HCT116 (cell line): ENCODE measurements around the gene PCNT. TPM values are rescaled to one million over a fixed set of nuclear protein-coding genes. Genes with fewer than 3 reads are reported as not detected.

Source experiments
- ATAC-seq: fragments of 200-7000 bp; cut with Tn5 transposase; 2 replicates; pipeline ENCODE4 v1.9.1; 2020; ENCODE audit warnings: mild to moderate bottlenecking, moderate library complexity
- BruUV-seq: library from RNA; stranded (reverse); fragments of 400-500 nt; replicated peaks from 2 replicates; lab custom pipeline; 2021; lab: Mats Ljungman, UMichigan
- CTCF ChIA-PET: fragments of 300-600 bp; sonication (Branson Sonifier 250); formaldehyde crosslinking; loops from one replicate; lab custom pipeline; 2021; ENCODE audit warnings: antibody characterized with exemption; lab: Charles Lee
- POLR2A ChIA-PET: fragments of 300-600, 350-600 bp; sonication (Branson Sonifier 250); formaldehyde crosslinking; loops from one replicate; lab custom pipeline; 2021; ENCODE audit warnings: antibody characterized with exemption; lab: Charles Lee
- RAD21 ChIA-PET, 2 experiments: fragments of 300-600 bp; sonication (Branson Sonifier 250); formaldehyde crosslinking; loops; one replicate each; lab custom pipeline; 2023; ENCODE audit warnings: low total read pairs in 2 of 2; ENCODE audit not compliant: uncharacterized antibody in 2 of 2, unreplicated experiment in 2 of 2, low non-redundant PET in 1 of 2; lab: Charles Lee
- DNase-seq: peaks from one replicate; pipeline ENCODE4 v3.0.0-alpha.2; 2010; ENCODE audit warnings: low read depth, low spot score
- H2AFZ ChIP-seq: fragments of 200-600 bp; shearing (Covaris generic), sonication (generic); 2 replicates; pipeline ENCODE4 v1.6.1; 2017; ENCODE audit warnings: low read depth, mixed run types, mixed read lengths, antibody characterized with exemption, low read length; ENCODE audit not compliant: poor library complexity, severe bottlenecking
- H3K27ac ChIP-seq: 2 replicates; pipeline ENCODE4 v1.5.1; 2012; ENCODE audit warnings: low read depth, low read length
- H3K27me3 ChIP-seq: fragments of 200-600 bp; sonication (generic); 2 replicates; pipeline ENCODE4 v1.6.1; 2016; ENCODE audit warnings: mixed run types, low read length, mixed read lengths; ENCODE audit not compliant: insufficient read depth
- H3K36me3 ChIP-seq, 2 experiments: fragments of 200-500 bp in 1 of 2; fragments of 200-600 bp in 1 of 2; sonication (Bioruptor generic) in 1 of 2; sonication (generic) in 1 of 2; 2 replicates each; pipeline versions ENCODE4 v1.5.1 to v1.6.1; 2014 to 2016; ENCODE audit warnings: low read length in 2 of 2, inconsistent platforms in 1 of 2, mixed read lengths in 1 of 2, mixed run types in 1 of 2; ENCODE audit not compliant: insufficient read depth in 2 of 2, control insufficient read depth in 1 of 2
- H3K4me1 ChIP-seq, 2 experiments: fragments of 200-600 bp in 1 of 2; sonication (generic) in 1 of 2; 2 replicates each; pipeline versions ENCODE4 v1.5.1 to v1.6.1; 2012 to 2017; ENCODE audit warnings: low read length in 2 of 2, inconsistent platforms in 1 of 2, mild to moderate bottlenecking in 1 of 2, mixed read lengths in 1 of 2, mixed run types in 1 of 2, moderate library complexity in 1 of 2; ENCODE audit not compliant: insufficient read depth in 2 of 2, control insufficient read depth in 1 of 2
- H3K4me2 ChIP-seq: fragments of 200-600 bp; sonication (generic); 2 replicates; pipeline ENCODE4 v1.6.1; 2017; ENCODE audit warnings: mixed run types, low read length, mixed read lengths
- H3K4me3 ChIP-seq, 2 experiments: fragments of 200-600 bp in 1 of 2; sonication (generic) in 1 of 2; replicated peaks in 1 of 2; 2 replicates each; pipeline ENCODE4 v1.5.1; 2011 to 2016; ENCODE audit warnings: low read length in 2 of 2, control low read depth in 1 of 2, low read depth in 1 of 2, mild to moderate bottlenecking in 1 of 2, mixed read lengths in 1 of 2, mixed run types in 1 of 2
- H3K79me2 ChIP-seq: fragments of 200-600 bp; sonication (generic); 2 replicates; pipeline ENCODE4 v1.6.1; 2017; ENCODE audit warnings: mild to moderate bottlenecking, mixed run types, low read length, moderate library complexity, mixed read lengths; ENCODE audit not compliant: insufficient read depth
- H3K9ac ChIP-seq: fragments of 200-600 bp; sonication (generic); 2 replicates; pipeline ENCODE4 v1.6.1; 2016; ENCODE audit warnings: low read length, mixed read lengths
- H3K9me2 ChIP-seq: fragments of 200-600 bp; sonication (generic), shearing (Covaris generic); 2 replicates; pipeline ENCODE4 v1.6.1; 2017; ENCODE audit warnings: mixed run types, mild to moderate bottlenecking, moderate library complexity; ENCODE audit not compliant: insufficient read depth
- H3K9me3 ChIP-seq, 2 experiments: fragments of 200-500 bp in 1 of 2; fragments of 200-600 bp in 1 of 2; sonication (Bioruptor generic) in 1 of 2; sonication (generic) in 1 of 2; 2 replicates each; pipeline ENCODE4 v1.6.1; 2014 to 2017; ENCODE audit warnings: low read length in 2 of 2, mixed read lengths in 2 of 2, inconsistent platforms in 1 of 2, low read depth in 1 of 2, mild to moderate bottlenecking in 1 of 2, mixed run types in 1 of 2, moderate library complexity in 1 of 2; ENCODE audit not compliant: control insufficient read depth in 1 of 2, insufficient read depth in 1 of 2
- H4K20me1 ChIP-seq: fragments of 200-600 bp; sonication (generic), shearing (Covaris generic); 2 replicates; pipeline ENCODE4 v1.6.1; 2017; ENCODE audit warnings: mixed run types, mild to moderate bottlenecking, moderate library complexity; ENCODE audit not compliant: insufficient read depth
- ATF3 ChIP-seq: IDR thresholded peaks from 2 replicates; pipeline ENCODE4 v1.6.1; 2012
- CBX3 ChIP-seq: IDR thresholded peaks from 2 replicates; pipeline ENCODE4 v1.6.1; 2012; ENCODE audit warnings: low read depth
- CEBPB ChIP-seq: IDR thresholded peaks from 2 replicates; pipeline ENCODE4 v1.6.1; 2012; ENCODE audit warnings: low read depth
- ELF1 ChIP-seq: IDR thresholded peaks from 2 replicates; pipeline ENCODE4 v1.6.1; 2012; ENCODE audit warnings: low read depth, borderline replicate concordance
- EZH2 ChIP-seq: fragments of 200-600 bp; sonication (generic); IDR thresholded peaks from 2 replicates; pipeline ENCODE4 v1.6.1; 2017; ENCODE audit warnings: antibody characterized with exemption, mixed run types
- EZH2phosphoT487 ChIP-seq: fragments of 200-600 bp; IDR thresholded peaks from 2 replicates; pipeline ENCODE4 v1.6.1; 2018; ENCODE audit warnings: antibody characterized with exemption, borderline replicate concordance
- JUND ChIP-seq: IDR thresholded peaks from 2 replicates; pipeline ENCODE4 v1.6.1; 2012
- MAX ChIP-seq: IDR thresholded peaks from 2 replicates; pipeline ENCODE4 v1.6.1; 2012
- POLR2A ChIP-seq: IDR thresholded peaks from 2 replicates; pipeline ENCODE4 v1.7.0; 2011; ENCODE audit warnings: borderline replicate concordance; ENCODE audit not compliant: insufficient read depth, insufficient read length; ENCODE audit errors: extremely low read depth
- POLR2AphosphoS5 ChIP-seq: IDR thresholded peaks from 2 replicates; pipeline ENCODE4 v1.6.1; 2011; ENCODE audit warnings: mild to moderate bottlenecking, low read depth, low read length, moderate library complexity
- RAD21 ChIP-seq: IDR thresholded peaks from 2 replicates; pipeline ENCODE4 v1.6.1; 2012; ENCODE audit warnings: low read depth, mild to moderate bottlenecking
- REST ChIP-seq: IDR thresholded peaks from 2 replicates; pipeline ENCODE4 v1.6.1; 2012; ENCODE audit warnings: low read depth
- SIN3A ChIP-seq: IDR thresholded peaks from 2 replicates; pipeline ENCODE4 v1.6.1; 2012; ENCODE audit warnings: low read depth
- SP1 ChIP-seq: IDR thresholded peaks from 2 replicates; pipeline ENCODE4 v1.6.1; 2012; ENCODE audit warnings: low read depth
- SRF ChIP-seq: IDR thresholded peaks from 2 replicates; pipeline ENCODE4 v1.6.1; 2012; ENCODE audit warnings: low read depth
- TCF7L2 ChIP-seq: IDR thresholded peaks from 2 replicates; pipeline ENCODE4 v1.7.0; 2011; ENCODE audit warnings: borderline replicate concordance, inconsistent platforms; ENCODE audit not compliant: insufficient read depth, insufficient read length; ENCODE audit errors: extremely low read depth
- ZBTB33 ChIP-seq: IDR thresholded peaks from 2 replicates; pipeline ENCODE4 v1.6.1; 2011; ENCODE audit warnings: mild to moderate bottlenecking, low read length, moderate library complexity; ENCODE audit not compliant: insufficient replicate concordance; ENCODE audit errors: extremely low read depth
- ZFX ChIP-seq: fragments of 450-650 bp; IDR thresholded peaks from 2 replicates; pipeline ENCODE4 v1.6.1; 2017
- ZNF274 ChIP-seq: fragments of 200-500 bp; sonication (Bioruptor generic); IDR thresholded peaks from 2 replicates; pipeline ENCODE4 v1.6.1; 2014; ENCODE audit warnings: mild to moderate bottlenecking, low read depth, low read length, inconsistent platforms
- intact Hi-C: fragments of 100-400 bp; cut with micrococcal nuclease; formaldehyde crosslinking; loops from 2 replicates; pipeline ENCODE4 v1.10.0; 2022
- total RNA-seq: library from RNA; stranded (reverse); gene quantifications from one replicate; pipeline ENCODE4 v1.2.1, GENCODE V29; 2021; ENCODE audit not compliant: unreplicated experiment

Gene PCNT
- total RNA-seq, 1 experiment from 2014 or later = 43.6 TPM

- POLR2A ChIA-PET = no interaction called here
- Histone ChIP-seq H4K20me1 (no peaks in the 10 kb centered on the region), H3K4me2 (no peak overlapping the region), H3K27me3 (no peaks in the 10 kb centered on the region), H3K79me2 (no peaks in the 10 kb centered on the region), H3K4me1 (no peaks in the 10 kb centered on the region), H3K4me3 (no peak overlapping the region), H3K9me2 (no peaks in the 10 kb centered on the region), H2AFZ (no peak overlapping the region), H3K9me3 (no peaks in the 10 kb centered on the region), H3K27ac (no peak overlapping the region), H3K36me3 (peaks cover 9 to 11% of the 10 kb centered on the region in 2 experiments), H3K9ac (no peak overlapping the region)
- TF ChIP-seq ELF1 = no peak
- TF ChIP-seq MAX = no peak
- TF ChIP-seq TCF7L2 = no peak
- no peak for TF ChIP-seq EZH2phosphoT487
- TF ChIP-seq SIN3A = no peak
- TF ChIP-seq ZBTB33 = no peak
- TF ChIP-seq ATF3 = no peak
- TF ChIP-seq POLR2AphosphoS5 = no peak
- no peak for TF ChIP-seq CBX3
- no peak for TF ChIP-seq SP1
- no peak for TF ChIP-seq ZFX
- no peak for TF ChIP-seq POLR2A
- TF ChIP-seq CEBPB = no peak
- TF ChIP-seq JUND = no peak
- no peak for TF ChIP-seq RAD21
- no peak for TF ChIP-seq REST
- no peak for TF ChIP-seq EZH2
- no peak for TF ChIP-seq ZNF274
- no peak for TF ChIP-seq SRF
- ATAC-seq (no peak), DNase-seq (no peak)
- intact Hi-C loops = no loop called here
- CTCF ChIA-PET = no interaction called here
- no TSS peak for BruUV-seq
- RAD21 ChIA-PET = no interaction called here
Measured at GRCh38 chr21:46404306-46404705, 80.3 kb downstream of the PCNT start.
